Hippocampal formation (tissue), 2 donors: ENCODE results near the gene ABCA4.
"Not testable (repeated sequence)": the region's sequence is repeated elsewhere in the genome, so short reads cannot be mapped to it uniquely, and the experiment has no call there.

ENCODE experiments used
- DNase-seq, 2 donors: peaks; one replicate each; lab custom pipeline; 2025; lab: John Stamatoyannopoulos, UW

The ABCA4 gene

DNA sequence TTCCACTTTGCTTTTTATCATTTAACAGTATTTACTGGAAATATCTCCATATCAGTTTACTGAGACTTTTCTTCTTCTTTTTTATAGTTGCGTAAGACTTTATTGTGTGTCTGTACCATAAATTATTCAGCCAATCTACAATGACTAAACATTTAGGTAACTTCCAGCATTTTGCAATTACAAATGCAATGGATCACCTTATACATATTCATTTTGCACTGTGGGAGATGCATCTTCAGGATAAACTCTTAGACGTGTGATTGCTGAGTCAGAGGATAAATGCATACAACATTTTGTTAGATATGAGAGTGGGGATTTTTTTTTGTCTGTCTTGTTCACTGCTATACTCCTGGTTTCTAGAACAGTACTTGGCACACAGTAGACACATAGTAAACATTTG, 116.0 kb downstream of the ABCA4 start:
- no peak for DNase-seq

DNA sequence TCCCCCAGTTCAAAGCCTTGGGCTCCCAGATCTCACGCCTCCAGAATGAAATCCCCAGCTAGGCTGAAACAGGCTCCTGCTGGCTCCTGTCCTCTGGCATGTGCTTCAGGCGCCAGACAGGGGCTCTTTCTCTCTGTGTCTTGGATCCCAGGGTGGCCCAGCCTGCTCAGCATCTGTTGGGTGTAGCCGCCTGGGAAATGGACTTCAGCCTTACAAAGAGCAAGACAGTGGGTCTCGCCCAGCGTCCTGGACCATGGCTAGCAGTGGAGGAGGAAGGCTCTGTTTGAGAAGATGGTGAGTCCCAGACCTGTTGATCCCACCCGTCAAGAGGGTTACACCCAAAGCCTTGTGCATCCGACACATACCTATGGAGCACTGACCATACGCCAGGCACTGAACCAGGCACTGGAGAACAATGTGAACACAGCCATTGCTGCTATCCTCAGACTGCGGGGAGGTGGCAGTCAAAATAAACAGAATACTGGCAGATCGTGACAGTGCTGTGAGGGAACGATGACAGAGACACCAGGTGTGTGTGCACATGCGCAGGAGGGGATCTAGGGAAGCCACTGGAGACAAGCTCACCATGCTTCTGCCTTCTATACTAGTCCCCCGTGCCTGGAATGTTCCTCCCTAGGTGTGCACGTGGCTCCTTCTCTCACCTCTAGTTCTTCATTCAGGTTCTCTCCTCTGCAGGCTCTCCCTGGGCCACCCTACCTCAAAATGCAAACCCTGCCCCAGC, 118.7 kb downstream of the ABCA4 start:
- no peak for DNase-seq

DNA sequence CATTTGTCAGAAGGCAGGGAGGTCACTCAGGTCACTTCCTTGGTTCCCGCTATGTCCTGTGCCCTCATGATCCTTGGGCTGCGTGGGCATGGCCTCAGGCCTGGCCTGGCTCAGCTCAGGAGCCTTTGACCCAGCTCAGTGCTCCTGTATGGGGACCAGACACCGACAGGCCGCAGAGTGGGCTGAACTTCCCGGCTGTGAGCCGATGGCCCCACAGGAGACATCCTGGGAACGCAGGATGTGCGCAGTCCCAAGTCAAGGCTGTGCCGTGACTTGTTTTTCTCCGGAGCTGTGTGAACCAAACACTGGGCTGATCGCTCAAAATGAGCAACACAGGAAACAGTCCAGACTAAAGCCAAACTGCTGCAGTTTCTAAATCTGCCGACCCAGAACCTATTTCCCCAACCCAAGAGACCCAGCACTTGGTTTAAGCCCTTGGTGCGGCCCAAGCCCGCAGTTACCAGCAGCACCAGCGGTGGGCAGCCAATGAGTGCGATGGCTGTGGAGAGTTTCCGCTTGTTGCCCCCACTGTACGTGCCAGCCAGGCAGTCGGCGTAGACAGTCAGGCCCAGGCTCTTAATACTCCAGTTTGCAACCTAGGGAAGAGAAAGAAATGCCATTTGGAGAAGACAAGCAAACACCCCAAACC, 119.4 kb downstream of the ABCA4 start:
- no peak for DNase-seq

DNA sequence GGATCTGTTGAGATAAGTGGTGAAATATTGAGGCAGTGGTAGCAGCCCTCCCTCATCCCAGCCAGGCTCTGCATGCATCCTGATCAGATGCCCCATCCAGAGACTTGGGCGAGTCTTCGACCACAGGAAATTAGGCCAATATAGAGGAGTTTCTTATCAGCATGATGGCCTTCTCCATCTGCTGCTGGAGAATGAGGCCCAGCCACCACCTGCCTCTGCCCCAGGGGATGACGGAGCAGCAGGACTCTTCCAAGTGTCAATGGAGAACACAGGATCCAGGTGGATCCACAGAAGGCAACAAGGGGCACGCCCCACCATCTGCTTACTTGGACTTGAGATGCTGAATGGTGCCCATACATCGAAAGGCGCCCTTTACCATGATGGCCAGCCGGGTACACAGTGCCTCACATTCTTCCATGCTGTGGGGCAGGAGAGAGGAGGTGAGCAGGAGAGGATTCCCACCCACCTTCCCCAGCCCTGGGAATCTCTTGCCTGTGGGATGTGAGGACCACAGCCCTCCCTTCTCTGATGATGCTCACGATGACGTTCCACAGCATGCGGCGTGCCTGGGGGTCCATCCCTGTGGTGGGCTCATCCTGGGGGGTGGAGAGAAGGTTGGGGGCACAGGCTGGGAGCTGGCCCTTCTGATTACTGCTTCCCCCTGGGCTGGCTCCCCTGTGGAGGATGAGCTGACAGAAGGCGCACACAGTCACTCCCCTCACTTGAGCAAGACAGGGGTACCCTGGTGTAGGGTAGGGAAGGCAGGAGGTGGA, 120.3 kb downstream of the ABCA4 start:
- no peak for DNase-seq

DNA sequence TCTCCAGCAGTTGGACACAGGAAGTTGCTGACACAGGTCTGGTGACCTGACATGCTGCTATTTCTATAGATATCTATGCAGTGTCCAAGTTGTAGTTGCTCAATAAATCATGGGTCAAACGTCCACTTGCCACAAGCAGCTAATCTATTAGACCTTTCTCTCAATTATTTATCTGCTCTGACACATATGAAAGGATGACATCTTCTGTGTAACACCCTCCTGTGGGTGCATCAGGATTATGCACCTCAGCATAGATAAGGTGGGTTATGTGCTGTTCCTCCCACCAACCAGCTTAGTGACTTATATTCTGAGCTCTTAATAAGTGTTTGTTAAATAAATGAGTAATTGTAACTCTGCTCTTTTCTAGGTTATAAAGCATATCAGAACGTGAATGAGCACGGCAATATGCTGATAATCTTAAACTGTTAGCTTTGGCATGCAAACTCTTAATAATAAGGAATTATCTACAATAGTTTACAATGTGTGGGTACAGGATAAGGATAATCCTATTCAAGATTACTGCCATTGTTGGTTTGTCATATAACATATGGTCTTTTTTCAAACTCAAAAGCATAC, 121.0 kb downstream of the ABCA4 start:
- DNase-seq, result no peak

DNA sequence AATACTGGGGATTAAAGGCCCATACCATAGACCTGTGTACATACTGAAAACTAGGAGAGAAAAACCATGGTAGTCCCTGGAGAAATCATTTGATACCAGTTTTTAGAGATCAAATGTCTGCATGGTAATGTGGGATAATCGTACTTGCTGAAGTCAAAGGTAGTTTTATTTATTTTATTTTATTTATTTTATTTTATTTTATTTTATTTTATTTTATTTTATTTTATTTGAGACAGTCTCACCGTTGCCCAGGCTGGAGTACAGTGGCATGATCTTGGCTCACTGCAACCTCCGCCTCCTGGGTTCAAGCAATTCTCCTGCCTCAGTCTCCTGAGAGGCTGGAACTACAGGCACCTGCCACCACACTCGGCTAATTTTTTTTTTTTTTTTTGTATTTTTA, 122.4 kb downstream of the ABCA4 start:
- not testable (repeated sequence) for DNase-seq

DNA sequence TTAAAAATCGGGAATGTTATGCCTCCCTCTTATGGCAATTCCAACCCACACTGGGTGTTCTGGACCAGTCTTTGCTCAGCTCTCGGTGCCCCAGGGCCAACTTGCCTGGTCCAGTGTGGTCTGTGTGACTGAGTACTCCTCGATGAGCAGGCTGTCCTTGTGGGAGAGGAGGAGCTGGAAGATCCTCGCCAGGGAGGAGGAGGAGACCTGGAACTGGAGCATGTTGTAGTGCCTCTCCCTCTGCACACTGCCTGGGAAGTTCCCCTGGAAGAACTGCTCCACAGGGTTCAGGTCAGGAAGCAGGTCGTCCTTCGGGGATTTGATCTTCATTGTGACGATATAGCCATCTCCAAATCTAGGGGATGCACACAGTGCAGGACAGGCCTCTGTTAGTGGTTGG, 123.2 kb downstream of the ABCA4 start:
- no peak for DNase-seq

DNA sequence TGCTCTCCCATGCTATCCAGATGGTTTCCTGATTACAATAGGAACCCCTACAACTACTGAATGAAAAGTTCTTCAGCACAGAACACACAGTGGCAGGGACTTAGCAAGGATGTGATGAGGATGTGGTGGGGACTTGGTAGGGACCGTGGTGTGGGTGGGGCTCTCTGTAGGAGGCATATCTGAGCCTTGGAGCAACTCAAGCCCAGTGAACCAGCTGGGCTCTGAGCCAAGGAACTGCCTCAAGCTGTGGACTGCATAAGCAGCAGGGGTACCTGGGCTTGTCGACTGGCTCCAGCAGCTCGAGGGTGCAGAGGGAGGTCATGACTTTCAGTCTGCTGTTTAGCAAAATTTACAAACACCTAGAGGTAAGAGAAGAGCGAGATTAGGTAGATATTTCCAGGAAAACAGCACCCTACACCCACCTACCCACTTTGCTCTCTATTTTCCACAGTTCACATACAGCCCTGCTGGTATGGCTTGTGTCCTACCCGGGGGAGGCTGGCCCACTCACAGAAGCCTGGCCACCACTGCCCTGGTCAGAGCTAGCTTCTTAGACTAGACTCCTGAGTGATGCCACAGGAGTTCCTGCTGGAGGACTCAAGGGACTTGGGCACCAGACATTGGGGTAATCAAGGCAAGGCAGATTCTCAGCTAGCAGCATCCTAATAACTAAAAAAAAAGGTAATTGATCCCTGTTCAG, 125.0 kb downstream of the ABCA4 start:
- no peak for DNase-seq

DNA sequence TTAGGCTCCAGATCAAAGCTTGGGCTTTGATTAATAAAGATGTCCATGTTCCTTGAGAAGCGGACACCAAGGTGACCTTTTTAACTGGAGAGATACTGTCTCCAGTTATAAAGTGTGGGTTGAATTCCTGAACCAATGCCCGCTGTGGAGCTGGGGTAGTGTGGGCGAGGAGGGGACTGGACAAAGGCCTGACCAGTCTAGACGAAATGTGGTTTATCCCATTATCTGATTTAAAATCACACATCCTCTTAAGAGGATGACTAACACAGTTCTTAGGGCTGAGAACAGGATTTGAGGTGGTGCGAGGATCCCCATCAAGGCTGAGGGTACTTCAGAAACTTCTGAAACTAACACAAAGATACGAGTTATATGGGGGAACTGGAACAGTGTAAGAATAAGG, 127.2 kb downstream of the ABCA4 start:
- DNase-seq, result no peak

DNA sequence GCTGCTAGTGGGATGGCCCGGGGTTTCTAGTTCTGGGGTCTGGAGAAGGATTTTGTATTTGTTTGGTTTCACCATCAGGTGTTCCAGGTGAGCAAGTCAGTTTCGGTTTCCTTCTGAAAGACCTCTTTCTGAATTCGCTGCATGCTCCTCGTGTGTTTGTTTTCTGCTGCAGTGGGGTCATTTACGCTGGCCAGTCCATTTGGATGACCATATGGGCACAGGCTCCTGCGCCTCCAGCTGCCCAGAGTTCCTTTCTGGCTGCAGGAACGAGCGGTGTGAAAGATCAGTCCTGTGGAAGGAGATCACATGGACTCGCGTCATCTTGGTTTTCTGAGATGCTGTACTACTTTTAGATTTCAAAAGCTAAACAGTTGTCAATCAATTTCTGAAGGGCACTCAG, 128.0 kb downstream of the ABCA4 start:
- no peak for DNase-seq

DNA sequence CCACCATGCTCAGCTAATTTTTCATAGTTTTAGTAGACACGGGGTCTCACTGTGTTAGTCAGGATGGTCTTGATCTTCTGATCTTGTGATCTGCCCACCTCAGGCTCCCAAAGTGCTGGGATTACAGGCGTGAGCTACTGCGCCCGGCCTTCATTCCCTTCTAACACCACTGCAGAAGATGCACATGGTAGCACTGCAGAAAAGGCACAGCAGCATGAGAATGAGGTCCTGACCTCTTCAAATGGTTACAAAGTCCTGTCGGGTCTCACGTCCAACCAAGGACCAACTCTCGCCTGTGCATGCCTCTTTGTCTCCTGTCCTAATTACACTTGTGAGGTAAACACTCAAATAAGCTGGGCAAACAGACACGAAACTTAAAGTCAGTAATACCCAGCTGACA, 128.8 kb downstream of the ABCA4 start:
- no peak for DNase-seq

DNA sequence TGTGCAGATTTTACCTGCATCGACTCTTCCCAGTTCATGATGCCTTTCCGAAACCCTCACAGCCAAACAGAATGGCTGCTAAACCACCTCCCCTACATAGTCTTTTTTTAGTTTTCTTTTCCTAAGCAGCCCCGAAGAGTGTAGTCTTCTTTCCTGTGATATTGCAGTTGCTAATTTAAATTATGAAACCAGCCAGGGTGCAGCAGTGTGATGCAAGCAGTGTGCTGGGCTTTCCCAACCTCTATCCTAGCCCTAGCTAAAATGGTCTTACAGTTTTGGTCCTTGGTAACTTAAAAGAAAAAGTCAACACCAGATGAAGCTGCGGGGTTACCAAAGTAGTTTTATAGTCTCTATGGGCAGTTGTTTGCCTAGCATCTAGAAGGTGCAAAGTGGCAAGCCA, 129.7 kb downstream of the ABCA4 start:
- no peak for DNase-seq

DNA sequence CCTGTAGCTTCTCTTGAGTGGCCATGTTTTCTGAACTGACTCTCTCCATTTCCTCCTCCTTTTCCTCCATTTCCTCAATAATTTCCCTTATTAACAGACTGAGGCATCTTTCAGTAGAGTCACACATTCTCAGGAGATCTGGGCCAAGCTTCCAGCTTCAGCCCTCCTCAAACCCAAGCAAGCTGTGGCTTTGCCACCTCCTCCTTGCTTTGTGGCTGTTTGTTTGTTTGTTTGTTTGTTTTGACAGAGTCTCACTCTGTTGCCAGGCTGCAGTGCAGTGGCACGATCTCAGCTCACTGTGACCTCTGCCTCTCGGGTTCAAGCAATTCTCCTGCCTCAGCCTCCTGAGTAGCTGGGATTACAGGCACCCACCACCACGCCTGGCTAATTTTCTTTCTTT, 130.5 kb downstream of the ABCA4 start:
- DNase-seq, result not testable (repeated sequence)

DNA sequence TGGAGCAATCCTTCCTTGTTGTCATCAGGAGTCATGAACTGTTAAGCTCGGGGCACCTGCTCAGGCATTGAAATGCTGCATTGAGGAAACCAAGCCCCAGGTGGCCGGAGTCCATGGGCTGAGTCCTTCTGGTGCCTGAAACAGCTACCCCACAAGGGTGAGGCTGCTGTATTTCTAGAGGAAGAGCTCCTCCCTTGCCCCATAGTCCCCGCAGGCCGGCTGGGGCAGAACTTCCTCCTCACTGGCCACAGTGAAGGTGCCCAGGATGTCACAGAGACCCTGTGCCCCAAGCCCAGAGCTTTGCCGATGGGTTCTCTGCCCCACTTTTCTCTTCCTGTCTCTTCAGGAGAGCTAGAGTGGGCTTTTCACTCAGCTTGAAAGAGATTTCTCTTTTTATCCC, 130.9 kb downstream of the ABCA4 start:
- DNase-seq, result no peak

DNA sequence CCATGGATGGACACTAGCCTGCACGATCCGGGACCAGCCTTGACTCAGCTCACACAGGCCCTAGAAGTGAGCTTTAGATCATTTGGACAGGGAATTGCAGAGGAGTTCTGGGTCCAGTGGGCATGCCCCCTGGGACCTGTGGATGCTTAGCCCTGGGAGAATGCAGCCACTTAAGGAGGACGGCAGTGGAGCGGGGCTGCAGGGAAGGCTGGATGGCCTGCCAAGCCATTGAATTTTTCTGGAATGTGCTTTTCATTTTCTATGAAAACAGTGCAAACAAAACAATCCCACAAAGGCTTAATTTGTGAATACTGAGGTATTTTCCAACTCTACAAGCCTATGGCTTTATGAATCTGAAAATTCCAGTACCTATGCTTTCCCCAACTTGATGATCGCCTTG, 131.3 kb downstream of the ABCA4 start:
- DNase-seq, result no peak

DNA sequence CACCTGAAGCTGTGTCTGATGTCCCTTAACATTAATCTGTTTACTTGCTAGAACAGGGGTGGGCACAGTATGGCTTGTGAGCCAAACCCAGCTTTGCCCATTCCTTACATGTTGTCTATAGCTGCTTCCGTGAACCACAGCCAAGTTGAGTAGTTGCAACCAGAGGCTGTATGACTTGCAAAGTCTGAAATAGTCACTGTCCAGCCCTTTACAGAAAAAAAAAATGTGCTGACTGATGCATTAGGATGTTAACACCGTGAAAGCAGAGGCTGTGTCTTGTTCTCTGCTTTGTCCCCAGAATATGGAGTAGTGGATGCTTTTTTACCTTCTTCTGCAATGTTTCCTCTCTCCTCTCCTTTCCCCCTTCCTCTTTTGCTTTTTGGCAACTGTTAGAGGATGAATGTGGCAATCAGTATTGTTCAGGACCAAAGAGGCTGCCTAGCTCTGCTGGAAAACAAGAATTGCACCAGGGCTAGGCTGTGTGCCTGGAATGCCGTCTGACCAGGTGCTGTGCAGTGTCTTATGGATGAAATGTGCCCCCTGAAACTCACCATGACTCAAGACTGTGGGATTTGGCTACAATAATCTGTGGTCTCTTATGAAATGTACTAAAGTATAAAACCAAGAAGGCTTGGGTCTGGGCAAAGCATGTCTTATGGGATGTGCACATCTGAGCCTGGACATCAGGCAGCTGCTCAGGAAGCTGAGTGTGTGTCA, 132.2 kb downstream of the ABCA4 start:
- DNase-seq, result no peak

DNA sequence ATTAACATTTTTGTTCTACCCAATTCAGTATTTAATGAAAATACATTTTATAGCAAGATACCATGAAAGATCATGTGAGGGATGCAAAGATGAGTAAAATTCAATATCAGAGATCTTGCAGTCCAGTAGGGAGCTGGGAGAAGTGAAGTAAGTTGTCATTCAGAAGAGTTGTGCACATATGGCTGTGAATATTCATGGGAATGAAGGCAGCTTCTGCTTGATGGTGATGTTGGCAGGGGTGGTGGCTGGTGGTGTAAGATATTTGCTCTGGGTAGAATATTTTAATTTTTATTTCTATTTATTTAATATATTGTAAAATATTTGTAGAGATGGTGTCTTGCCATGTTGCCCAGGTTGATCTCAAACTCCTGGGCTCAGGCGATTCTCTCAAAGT, 139.7 kb downstream of the ABCA4 start:
- DNase-seq, result no peak

DNA sequence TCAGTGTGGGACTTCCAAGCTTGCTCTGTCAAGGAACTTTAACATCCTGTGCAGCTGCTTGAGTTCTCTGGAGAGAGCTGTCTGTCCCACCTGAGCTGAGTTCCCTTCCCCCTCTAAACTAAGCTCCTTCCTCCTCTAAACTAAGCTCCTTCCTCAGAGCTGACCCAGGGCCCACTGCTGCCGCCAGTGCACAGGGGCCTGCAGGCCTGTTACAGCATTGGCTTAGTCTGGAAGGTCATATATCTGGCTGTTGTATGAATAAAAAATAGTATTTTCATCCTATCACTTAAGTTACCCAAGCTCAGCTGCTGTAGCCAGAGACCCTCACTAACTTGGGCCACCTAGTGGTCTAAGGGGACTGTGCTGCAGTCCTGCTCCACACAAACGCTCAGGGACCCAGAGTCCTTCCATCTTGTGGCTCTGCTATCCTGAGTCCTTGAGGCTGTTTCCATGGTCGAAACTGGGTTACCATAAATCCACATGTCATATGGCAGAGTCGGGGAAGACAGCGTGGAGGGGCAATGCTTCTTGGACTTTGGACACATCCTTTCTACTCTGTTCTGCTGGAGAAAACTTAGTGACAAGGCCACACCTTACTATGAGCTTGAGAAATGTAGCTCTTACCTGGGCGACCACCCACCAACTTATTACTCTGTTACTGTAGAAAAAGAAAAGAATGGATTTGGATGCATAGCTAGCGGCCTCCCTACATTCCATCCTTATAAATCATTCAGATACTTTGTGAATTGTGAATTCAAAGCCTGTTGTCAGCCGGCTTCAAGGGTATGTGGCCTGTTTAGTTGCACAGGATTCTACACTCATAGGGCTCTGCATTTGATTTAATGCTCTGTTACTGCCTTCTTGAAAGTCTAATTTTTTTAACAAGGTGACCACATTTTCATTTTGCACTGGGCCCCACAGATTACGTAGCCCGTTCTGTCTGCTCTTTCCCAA, 140.4 kb downstream of the ABCA4 start:
- DNase-seq, result no peak

DNA sequence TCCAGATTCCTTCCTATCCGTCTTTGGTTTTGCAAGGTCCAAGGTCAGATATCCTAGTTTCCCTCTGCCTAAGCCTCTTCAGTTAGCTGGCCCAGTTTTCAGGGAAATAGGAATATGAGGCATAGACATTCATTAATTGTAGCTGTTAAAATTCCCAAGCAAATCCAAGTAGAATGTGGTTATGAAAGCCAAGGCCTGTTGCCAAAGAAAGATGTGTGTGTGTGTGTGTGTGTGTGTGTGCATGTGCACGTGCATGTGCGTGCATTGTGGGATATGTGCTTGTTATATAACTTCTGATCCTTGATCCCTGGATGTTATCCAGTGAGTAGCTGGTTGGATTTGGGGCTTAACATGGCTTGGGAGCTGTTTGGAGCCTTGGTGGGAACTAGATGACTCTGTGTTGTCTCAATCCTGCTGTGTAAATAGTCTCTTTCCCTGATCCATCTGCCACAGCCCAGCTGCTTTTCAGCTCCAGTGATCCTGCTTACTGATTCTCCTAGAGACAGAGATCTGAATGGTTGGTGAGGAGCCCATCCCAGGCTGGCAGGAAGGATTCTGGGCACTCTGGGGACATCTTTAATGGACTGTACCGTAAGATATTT, 141.1 kb downstream of the ABCA4 start:
- DNase-seq, result no peak
